Fibroblast of pulmonary artery (primary cell): ENCODE measurements around the gene FUCA1.

Experiments used
- DNase-seq: peaks from one replicate; pipeline ENCODE4 v3.0.0-alpha.2; 2010; ENCODE audit warnings: low read depth
- H3K4me3 ChIP-seq: replicated peaks from 2 replicates; pipeline ENCODE4 v1.5.1; 2011; ENCODE audit warnings: low read depth, mild to moderate bottlenecking, control low read depth, low read length, moderate library complexity
- TF ChIP-seq, protein P1 (sequence below): IDR thresholded peaks from 2 replicates; pipeline ENCODE4 v1.5.1; 2011; ENCODE audit warnings: mild to moderate bottlenecking, control low read depth, low read length, inconsistent platforms; ENCODE audit errors: missing control alignments

The FUCA1 gene

DNA sequence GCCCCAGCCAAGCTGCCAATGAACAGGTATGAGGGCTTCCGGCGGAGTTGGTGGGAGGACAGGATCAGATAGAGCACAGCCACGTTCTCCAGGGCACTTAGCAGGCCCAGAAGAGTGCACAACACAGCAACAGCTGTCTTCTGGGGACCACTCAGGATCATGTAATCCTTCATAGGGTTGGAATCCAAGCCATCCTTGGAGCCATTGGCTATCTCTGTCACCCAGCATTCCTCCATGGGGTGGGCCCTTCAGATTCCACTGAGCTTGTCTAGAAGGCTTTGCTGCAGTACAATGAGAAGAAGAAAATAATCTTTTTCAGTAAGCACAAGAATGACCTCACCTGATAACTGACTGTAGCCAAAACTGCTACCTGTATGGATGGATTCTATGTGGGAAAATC, 7.3 kb upstream of the FUCA1 start:
- TF ChIP-seq, protein P1, sequence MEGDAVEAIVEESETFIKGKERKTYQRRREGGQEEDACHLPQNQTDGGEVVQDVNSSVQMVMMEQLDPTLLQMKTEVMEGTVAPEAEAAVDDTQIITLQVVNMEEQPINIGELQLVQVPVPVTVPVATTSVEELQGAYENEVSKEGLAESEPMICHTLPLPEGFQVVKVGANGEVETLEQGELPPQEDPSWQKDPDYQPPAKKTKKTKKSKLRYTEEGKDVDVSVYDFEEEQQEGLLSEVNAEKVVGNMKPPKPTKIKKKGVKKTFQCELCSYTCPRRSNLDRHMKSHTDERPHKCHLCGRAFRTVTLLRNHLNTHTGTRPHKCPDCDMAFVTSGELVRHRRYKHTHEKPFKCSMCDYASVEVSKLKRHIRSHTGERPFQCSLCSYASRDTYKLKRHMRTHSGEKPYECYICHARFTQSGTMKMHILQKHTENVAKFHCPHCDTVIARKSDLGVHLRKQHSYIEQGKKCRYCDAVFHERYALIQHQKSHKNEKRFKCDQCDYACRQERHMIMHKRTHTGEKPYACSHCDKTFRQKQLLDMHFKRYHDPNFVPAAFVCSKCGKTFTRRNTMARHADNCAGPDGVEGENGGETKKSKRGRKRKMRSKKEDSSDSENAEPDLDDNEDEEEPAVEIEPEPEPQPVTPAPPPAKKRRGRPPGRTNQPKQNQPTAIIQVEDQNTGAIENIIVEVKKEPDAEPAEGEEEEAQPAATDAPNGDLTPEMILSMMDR, result no peak
- H3K4me3 ChIP-seq, result no peak overlapping the region
- no peak for DNase-seq

GRCh38 chr1:23872421-23872820, 4.3 kb upstream of the FUCA1 start:
- H3K4me3 ChIP-seq, result no peak overlapping the region
- DNase-seq, result no peak
- TF ChIP-seq, protein P1, result no peak

- H3K4me3 ChIP-seq, result peak overlapping the region; percentile 63
- TF ChIP-seq, protein P1, result no peak
- DNase-seq, result no peak
Measured at GRCh38 chr1:23869051-23869450, 961 bp upstream of the FUCA1 start.

DNA sequence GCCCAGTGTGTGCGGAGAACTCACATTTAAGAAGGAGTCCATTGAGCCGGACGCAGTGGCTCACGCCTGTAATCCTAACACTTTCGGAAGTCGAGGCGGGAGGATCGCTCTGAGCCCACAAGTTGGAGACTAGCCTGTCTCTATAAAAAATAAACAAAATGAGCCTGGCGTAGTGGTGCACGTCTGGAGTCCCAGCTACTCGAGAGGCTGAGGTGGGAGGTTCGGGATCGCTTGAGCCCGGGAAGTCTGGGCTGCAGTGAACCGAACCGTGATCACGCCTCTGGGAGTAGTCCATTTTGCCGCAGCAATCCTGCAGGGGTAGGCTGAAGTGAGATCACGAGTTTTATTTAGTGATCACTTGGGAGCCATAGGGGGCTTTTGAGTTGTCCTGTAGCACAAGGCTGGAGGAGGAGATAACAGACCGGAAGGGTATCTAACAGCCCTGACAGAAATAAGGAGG, 497 bp upstream of the FUCA1 start:
- H3K4me3 ChIP-seq, result peak overlapping the region; percentile 63
- DNase-seq, result no peak
- TF ChIP-seq, protein P1, result no peak

- no peak for DNase-seq
- TF ChIP-seq, protein P1, result no peak
- H3K4me3 ChIP-seq, result peak overlapping the region; percentile 63
Measured at GRCh38 chr1:23867542-23867894, 572 bp downstream of the FUCA1 start.

DNA sequence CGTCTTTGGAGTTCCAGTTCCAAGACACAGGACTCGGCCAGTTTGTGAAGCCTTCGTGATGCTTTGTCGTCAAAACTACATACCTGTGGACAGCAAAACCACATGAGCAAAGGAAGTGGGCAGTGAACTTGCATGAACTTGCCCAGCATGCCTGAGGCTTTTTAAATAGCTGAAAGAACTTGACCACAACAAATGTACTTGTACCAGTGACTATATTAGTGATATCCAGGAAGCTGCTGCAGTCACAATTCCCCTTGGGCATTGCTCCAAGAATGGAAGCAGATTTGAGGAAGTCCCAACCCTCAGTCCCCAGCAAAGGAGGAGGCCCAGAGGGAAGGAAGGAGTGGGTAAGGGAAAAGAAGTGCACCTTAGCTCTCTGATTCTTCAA, 2.6 kb downstream of the FUCA1 start:
- peak; percentile 10 for DNase-seq
- no peak overlapping the region for H3K4me3 ChIP-seq
- TF ChIP-seq, protein P1, result no peak

DNA sequence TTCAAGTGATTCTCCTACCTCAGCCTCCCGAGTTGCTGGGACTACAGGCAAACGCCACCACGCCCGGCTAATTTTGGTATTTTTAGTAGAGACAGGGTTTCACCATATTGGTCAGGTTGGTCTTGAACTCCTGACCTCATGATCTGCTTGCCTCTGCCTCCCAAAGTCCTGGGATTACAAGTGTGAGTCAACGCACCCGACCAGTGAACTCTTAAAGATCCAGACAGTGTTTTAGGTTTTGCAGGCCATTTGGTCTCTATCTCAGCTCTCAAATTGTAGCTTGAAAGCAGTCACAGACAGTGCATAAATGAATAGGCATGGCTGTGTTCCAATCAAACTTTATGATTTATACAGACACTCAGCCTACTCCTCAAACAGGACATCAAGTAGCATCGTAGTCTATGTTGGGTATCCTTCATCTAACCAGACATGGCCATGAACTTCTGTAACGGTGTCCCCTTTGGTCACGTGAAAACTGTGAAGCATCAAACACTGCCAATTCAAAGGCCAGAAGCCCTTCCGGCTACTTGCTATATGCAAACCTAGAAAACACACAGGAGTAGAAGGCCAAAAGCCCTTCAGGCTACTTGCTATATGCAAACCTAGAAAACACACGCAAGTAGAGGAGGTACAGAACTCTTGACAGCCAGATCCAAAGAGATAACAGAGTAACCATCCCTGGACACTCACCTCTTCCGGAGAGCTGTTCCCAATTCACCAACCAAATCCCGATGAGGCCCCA, 3.1 kb downstream of the FUCA1 start:
- TF ChIP-seq, protein P1, result no peak
- no peak overlapping the region for H3K4me3 ChIP-seq
- no peak for DNase-seq
